ENCODE data around the gene CKAP2L. TPM values are rescaled to one million over a fixed set of nuclear protein-coding genes. Genes with fewer than 3 reads are reported as not detected.

CKAP2L gene
- total RNA-seq, 2 experiments from 2014 or later = 63.3 to 66.3 TPM

DNA sequence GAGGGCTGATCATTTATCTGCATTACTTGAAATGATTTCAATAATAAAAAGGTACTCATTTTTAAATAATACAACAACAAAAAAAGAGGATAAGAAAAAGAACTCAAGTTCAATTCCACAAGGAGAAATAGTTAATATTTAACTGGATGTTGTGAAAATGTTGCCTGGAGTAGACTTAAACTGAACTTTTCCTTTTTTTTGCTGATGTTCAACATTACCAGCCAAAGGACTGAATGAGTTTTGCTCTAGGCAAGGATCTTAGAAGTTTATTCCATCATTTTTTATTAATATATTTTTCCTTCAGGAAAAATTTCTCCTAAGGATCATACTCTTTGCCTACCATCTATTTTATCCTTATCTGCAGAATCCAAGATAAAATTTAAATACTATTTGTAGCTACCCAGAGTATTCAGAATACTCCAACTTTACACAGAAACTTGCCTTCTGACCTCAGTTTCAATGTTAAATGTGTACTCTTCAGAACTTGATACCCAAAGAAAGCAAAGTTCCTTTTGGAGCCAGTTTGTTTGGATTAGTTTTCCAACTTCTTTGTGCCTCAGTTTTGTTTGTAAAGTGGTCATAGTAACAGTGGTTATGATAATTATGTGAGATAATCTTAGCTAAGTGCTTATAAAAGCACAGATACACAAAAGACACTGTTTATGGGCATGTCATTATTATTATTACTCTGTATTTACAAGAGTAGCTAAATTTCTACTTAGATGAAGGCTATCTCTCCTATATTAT, 12.8 kb downstream of the CKAP2L start:
- Mint-ChIP-seq H3K4me1 (peaks cover 73% of the 10 kb centered on the region), H3K27me3 (no peaks in the 10 kb centered on the region), H3K27ac (peak overlapping the region; percentile 23), H3K9me3 (no peaks in the 10 kb centered on the region), H3K4me3 (no peak overlapping the region), H3K36me3 (ENCODE audit: low read depth) (peaks cover 86% of the 10 kb centered on the region)
- ChIA-PET CTCF (interaction anchor here (0.8 to 8.3 kb wide), 6 partner anchors 10 to 190 kb away, joined by 3 to 188 read pairs (median 3); no protein-coding TSS in a partner anchor), POLR2A (interaction anchor here (0.8 to 2.1 kb wide), 6 partner anchors 8 to 133 kb away, joined by 3 to 12 read pairs (median 4); partner anchors contain the start of genes CKAP2L and SLC20A1)
- no peak for DNase-seq

DNA sequence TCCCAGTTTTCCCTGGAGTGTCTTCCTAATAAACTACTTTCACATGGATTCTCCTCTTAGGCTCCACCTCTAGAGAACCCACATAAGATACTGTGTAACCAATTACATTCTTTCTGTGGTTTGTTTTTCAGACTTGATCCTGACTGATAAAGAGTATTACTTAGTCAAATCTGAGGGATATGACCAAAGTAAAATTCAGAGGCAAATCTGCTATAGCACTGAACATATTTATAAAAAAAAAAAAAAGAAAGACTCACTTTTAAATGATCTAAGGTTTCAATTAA, 13.9 kb downstream of the CKAP2L start:
- Mint-ChIP-seq H3K36me3 (ENCODE audit: low read depth) (peaks cover 83% of the 10 kb centered on the region), H3K27me3 (no peaks in the 10 kb centered on the region), H3K9me3 (no peaks in the 10 kb centered on the region), H3K4me1 (peaks cover 62% of the 10 kb centered on the region), H3K27ac (peak overlapping the region; percentile 74), H3K4me3 (no peak overlapping the region)
- CTCF ChIA-PET = interaction anchor here (0.5 to 8.3 kb wide), 15 partner anchors 10 to 299 kb away, joined by 3 to 188 read pairs (median 6); no protein-coding TSS in a partner anchor
- POLR2A ChIA-PET = interaction anchor here (0.9 to 2.9 kb wide), 7 partner anchors 10 to 192 kb away, joined by 3 to 24 read pairs (median 7); no protein-coding TSS in a partner anchor
- DNase-seq = no peak

DNA sequence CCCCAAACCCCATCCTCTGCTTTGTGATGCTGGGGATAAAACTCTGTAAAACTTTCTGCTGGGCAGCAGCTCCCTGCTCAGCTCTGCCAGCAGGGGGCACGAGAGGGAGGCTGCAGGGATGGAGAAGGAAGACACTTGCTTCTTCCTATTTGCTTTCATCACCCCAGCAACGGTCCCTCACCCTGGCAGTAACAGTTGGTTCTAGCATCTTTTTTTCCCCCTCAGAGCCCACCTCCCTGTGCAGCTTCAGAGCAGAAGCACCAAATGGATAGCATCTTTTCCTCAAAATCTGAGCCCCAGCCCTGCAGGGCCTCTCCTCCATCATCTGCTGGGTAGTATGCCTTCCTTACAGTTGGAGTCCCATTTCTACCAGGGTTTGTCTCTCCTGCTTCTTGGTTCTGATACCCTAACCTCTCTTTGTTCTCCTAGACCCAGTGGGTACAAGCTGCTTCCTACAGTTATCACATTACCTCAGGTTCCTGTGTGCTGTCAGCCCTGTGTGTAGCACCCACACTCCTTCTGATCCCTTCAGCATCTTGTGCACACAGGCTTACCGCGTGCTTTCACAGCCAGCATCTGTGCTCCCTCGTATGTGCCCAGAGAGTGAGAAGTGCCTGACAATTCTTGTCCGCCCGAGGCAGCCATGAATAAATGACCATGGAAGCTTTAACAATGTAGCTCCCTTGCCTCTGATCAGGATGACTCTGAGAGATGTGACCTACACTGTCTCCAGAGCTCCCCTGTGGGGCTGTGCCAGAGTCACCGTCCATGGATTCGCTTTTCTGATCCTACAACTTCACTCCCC, 14.5 kb downstream of the CKAP2L start:
- H3K4me3 Mint-ChIP-seq = no peak overlapping the region
- CTCF ChIA-PET = interaction anchor here (0.5 to 8.3 kb wide), 32 partner anchors 9 to 300 kb away, joined by 3 to 188 read pairs (median 5); no protein-coding TSS in a partner anchor

DNA sequence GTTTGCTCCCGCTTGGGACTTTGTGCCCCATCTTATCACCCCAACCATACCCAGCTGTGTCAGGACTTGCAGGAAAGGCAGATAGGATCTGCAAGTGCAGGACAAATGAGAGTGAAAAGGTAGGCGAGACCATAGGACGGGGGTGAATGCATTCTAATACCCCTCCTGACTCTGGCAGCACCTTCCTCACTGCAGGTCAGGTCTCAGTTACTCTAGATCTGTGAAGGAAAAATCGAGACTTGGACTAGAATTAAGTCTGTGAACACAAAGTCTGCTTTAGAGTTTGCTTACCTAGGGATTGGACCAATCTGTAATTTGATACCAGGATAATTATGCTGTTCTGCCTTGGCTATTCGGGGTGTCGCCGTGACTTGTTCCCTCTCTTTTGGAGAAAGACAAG, 23.9 kb downstream of the CKAP2L start:
- ChIA-PET CTCF (interaction anchor here (1.6 to 6.1 kb wide), 4 partner anchors 9 to 201 kb away, joined by 3 to 40 read pairs (median 5); no protein-coding TSS in a partner anchor), POLR2A (interaction anchor here (0.6 to 1.6 kb wide), 6 partner anchors 9 to 144 kb away, joined by 3 to 7 read pairs (median 4); no protein-coding TSS in a partner anchor)
- H3K27me3 Mint-ChIP-seq = no peaks in the 10 kb centered on the region
- DNase-seq = no peak
- no peaks in the 10 kb centered on the region for H3K9me3 Mint-ChIP-seq
- no peak overlapping the region for H3K27ac Mint-ChIP-seq
- no peak overlapping the region for H3K4me3 Mint-ChIP-seq
- H3K36me3 Mint-ChIP-seq (ENCODE audit: low read depth) = peaks cover 77% of the 10 kb centered on the region
- H3K4me1 Mint-ChIP-seq = no peaks in the 10 kb centered on the region

More for the DNA sequence above, 14.5 kb downstream of the CKAP2L start:
- H3K27me3 Mint-ChIP-seq = no peaks in the 10 kb centered on the region
- H3K4me1 Mint-ChIP-seq = peaks cover 57% of the 10 kb centered on the region
- H3K27ac Mint-ChIP-seq = peak overlapping the region; percentile 74
- DNase-seq = peak; percentile 86
- peaks cover 80% of the 10 kb centered on the region for H3K36me3 Mint-ChIP-seq (ENCODE audit: low read depth)
- no peaks in the 10 kb centered on the region for H3K9me3 Mint-ChIP-seq
- POLR2A ChIA-PET = interaction anchor here (0.7 to 2.9 kb wide), 13 partner anchors 10 to 213 kb away, joined by 3 to 24 read pairs (median 4); no protein-coding TSS in a partner anchor

DNA sequence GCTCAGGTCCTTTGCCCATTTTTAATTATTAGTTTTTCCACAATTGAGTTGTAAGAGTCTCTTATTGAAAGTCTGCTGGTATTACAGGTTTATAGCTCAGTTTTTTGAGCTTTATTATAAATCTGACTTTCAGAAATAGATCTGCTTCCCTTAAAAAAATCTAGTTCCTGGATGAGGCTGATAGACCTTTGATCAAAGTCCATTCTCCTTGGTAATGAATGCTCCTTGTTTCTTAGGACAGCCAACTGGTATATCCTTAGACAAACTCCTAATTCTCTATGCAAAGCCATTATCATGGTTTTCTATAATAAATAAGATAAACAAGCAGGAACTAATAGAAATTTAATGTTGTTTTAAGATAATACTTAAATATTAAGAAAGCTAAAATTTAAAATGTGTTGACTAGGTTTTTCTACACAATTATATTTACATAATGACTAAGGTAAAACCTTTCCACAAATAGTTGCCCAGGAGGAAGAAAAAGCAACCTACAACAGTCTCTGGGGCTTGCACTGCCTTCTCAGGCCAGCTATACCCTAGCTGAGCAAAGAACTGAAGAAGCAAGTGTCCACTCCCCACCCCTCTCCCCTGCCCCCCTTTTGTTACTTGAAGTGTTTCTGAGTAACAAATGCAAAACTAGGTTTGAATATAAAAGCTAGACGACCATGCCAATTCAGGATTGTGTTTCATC, 26.7 kb downstream of the CKAP2L start:
- CTCF ChIA-PET = interaction anchor here (0.7 to 3.2 kb wide), 8 partner anchors 9 to 204 kb away, joined by 3 to 18 read pairs (median 4); no protein-coding TSS in a partner anchor
- H3K36me3 Mint-ChIP-seq (ENCODE audit: low read depth) = peaks cover 64% of the 10 kb centered on the region
- no peak overlapping the region for H3K27ac Mint-ChIP-seq
- no peaks in the 10 kb centered on the region for H3K27me3 Mint-ChIP-seq
- DNase-seq = no peak
- H3K4me3 Mint-ChIP-seq = no peak overlapping the region
- POLR2A ChIA-PET = interaction anchor here (1.0 kb wide), 1 partner anchor 90 kb away, joined by 3 read pairs; no protein-coding TSS in a partner anchor
- no peaks in the 10 kb centered on the region for H3K9me3 Mint-ChIP-seq
- no peaks in the 10 kb centered on the region for H3K4me1 Mint-ChIP-seq

DNA sequence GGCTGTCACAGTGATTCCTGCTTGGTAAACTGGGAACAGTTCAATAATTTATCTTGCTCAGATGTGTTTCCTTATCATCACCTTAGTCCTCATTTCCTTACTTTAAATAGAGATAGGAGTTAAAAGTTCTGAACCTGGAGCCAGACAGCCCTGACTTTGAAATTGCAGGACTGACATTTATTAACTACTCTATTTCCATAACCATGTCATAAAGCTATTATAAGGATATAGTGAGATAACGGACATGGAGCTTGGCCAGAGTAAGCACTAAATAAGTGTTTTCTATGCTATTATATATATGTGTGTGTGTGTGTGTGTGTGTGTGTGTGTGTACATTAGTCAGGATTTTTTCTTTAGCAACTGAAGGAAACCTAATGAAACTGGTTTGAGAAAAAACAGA, 30.5 kb downstream of the CKAP2L start:
- Mint-ChIP-seq H3K27me3 (no peaks in the 10 kb centered on the region), H3K4me3 (no peak overlapping the region), H3K27ac (no peak overlapping the region), H3K4me1 (peaks cover 4% of the 10 kb centered on the region), H3K36me3 (ENCODE audit: low read depth) (peaks cover 27% of the 10 kb centered on the region), H3K9me3 (no peaks in the 10 kb centered on the region)
- no peak for DNase-seq
- CTCF ChIA-PET = interaction anchor here (1.0 kb wide), 1 partner anchor 208 kb away, joined by 3 read pairs; no protein-coding TSS in a partner anchor
- POLR2A ChIA-PET = interaction anchor here (1.1 kb wide), 1 partner anchor 28 kb away, joined by 3 read pairs; no protein-coding TSS in a partner anchor

DNA sequence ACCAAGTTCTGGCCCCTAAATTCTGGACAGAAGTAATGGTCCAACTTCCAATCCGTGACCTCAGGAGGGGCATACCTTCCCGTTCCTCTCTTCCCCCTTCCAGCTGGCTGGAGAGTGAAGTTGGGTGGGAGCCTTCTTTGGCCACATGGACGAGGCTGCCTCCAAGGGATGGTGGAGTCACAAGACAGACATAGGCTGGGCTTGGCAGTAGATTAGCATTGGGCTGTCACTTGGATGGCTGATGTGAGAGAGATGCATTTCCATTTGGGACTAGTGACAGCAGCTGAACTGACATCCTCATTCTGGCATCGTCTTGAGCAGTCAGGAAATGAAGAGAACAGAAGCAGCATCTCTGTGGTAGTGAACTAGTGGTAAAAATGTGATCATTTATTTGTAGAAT, 31.0 kb downstream of the CKAP2L start:
- ChIA-PET CTCF (interaction anchor here (1.0 kb wide), 1 partner anchor 208 kb away, joined by 3 read pairs; no protein-coding TSS in a partner anchor), POLR2A (interaction anchor here (1.1 kb wide), 1 partner anchor 28 kb away, joined by 3 read pairs; no protein-coding TSS in a partner anchor)
- no peak overlapping the region for H3K4me3 Mint-ChIP-seq
- H3K27me3 Mint-ChIP-seq = no peaks in the 10 kb centered on the region
- H3K9me3 Mint-ChIP-seq = no peaks in the 10 kb centered on the region
- no peak overlapping the region for H3K27ac Mint-ChIP-seq
- H3K4me1 Mint-ChIP-seq = peaks cover 6% of the 10 kb centered on the region
- DNase-seq = peak; percentile 7
- peaks cover 24% of the 10 kb centered on the region for H3K36me3 Mint-ChIP-seq (ENCODE audit: low read depth)

DNA sequence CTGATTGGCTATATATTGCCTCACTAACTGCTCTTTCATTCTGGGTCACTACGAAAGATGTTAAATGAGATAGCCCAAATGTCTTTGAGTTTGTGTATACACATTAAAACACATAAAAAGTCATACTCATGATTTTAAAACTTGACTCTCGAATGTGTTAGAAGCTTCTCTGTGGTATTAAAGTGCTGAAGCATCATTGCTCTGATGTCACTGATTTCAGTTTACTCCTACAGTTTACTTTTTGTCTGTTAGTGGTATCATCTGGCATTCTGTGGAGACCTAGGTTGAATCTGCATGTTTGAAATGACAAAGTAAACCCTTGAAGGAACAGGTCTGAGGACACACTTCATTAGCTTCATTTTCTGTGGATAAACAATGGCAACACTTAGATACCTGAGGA, 32.9 kb downstream of the CKAP2L start:
- Mint-ChIP-seq H3K27ac (no peak overlapping the region), H3K4me3 (no peak overlapping the region), H3K9me3 (no peaks in the 10 kb centered on the region), H3K27me3 (no peaks in the 10 kb centered on the region), H3K4me1 (peaks cover 20% of the 10 kb centered on the region), H3K36me3 (ENCODE audit: low read depth) (peaks cover 6% of the 10 kb centered on the region)
- no peak for DNase-seq
- CTCF ChIA-PET = interaction anchor here (0.6 to 9.0 kb wide), 5 partner anchors 22 to 211 kb away, joined by 3 to 175 read pairs (median 3); no protein-coding TSS in a partner anchor
- POLR2A ChIA-PET = no interaction called here

DNA sequence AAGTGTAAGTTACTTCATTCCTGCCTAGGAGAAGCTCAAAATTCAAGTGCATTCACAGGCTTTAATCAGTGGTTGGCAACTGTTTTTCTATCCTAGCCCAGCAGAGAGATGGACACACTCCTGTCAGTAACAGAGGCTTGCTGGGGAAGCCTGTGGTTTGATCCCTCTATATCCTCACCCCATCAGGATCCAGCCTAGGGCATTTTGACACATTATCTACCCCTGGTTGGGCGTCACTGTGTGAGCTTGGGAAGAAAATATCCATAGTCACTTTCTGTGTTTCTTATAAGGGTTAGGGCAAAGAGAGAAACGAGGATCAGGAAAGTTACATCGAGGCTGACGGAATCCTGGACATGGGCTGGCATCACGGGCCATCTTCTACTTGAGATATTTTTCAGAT, 33.6 kb downstream of the CKAP2L start:
- peaks cover 27% of the 10 kb centered on the region for H3K4me1 Mint-ChIP-seq
- no peak overlapping the region for H3K27ac Mint-ChIP-seq
- peak; percentile 2 for DNase-seq
- H3K9me3 Mint-ChIP-seq = no peaks in the 10 kb centered on the region
- POLR2A ChIA-PET = interaction anchor here (0.7 kb wide), 1 partner anchor 67 kb away, joined by 3 read pairs; no protein-coding TSS in a partner anchor
- H3K27me3 Mint-ChIP-seq = no peaks in the 10 kb centered on the region
- H3K4me3 Mint-ChIP-seq = no peak overlapping the region
- CTCF ChIA-PET = interaction anchor here (0.6 to 9.0 kb wide), 5 partner anchors 19 to 212 kb away, joined by 3 to 175 read pairs (median 3); no protein-coding TSS in a partner anchor
- peaks cover 4% of the 10 kb centered on the region for H3K36me3 Mint-ChIP-seq (ENCODE audit: low read depth)

DNA sequence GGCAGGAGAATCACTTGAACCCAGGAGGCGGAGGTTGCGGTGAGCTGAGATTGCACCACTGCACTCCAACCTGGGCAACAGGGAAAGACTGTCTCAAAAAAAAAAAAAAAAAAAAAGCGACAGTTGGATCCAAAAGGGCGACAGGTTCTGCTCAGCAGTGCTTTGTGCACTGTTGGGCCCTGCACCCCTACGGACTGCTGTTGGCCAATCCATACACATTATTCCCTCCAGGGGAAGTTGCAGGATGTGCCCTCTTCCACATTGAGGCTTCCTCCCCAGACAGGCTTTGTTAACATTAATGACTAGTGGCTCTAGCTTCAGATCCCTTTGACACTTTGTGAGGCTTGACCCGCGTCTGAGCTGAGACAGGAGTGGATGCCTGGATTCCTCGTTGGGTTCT, 34.2 kb downstream of the CKAP2L start:
- ChIA-PET CTCF (interaction anchor here (1.0 to 9.0 kb wide), 7 partner anchors 9 to 212 kb away, joined by 3 to 175 read pairs (median 3); no protein-coding TSS in a partner anchor), POLR2A (interaction anchor here (0.7 kb wide), 1 partner anchor 66 kb away, joined by 3 read pairs; no protein-coding TSS in a partner anchor)
- H3K27ac Mint-ChIP-seq = no peak overlapping the region
- no peaks in the 10 kb centered on the region for H3K27me3 Mint-ChIP-seq
- H3K4me3 Mint-ChIP-seq = no peak overlapping the region
- H3K9me3 Mint-ChIP-seq = no peaks in the 10 kb centered on the region
- peaks cover under 1% of the 10 kb centered on the region for H3K36me3 Mint-ChIP-seq (ENCODE audit: low read depth)
- no peak for DNase-seq
- H3K4me1 Mint-ChIP-seq = peaks cover 27% of the 10 kb centered on the region

DNA sequence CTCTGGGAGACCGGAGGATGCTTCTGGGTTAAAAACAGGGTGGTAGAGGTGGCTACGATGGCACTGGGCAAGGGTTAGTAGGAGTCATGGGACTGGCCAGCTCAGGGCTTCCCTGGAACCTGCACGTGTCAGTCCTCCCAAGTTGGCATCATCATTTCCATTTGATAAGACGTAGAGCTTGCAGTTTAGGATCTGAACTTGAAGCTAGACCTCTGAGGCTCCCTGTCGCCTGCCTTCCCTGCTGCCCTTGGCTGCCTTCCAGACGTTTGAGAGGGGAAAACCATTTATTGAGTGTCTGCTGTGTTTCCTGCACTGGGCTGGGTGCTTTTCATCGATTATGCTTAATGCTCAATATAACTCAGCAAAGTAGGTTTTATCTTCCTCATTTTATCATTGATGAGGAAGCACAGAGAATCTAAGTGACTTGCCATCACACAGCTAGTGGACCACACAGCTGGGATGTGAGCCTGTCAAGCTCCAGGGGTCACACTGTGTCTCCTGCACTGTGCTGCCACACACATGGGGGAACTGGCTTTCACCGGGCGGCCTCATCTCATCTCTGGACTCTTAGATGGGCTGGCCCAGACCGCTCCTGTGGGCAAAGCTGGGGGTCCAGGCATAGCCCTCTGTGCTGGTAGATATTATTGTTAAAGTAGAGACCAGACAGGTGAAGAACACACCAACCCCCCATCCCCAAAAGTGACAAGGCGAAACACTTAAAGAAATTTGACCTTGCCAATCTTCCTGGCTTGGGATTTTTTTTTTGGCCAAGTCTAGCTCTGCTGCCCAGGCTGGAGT, 35.8 kb downstream of the CKAP2L start:
- H3K36me3 Mint-ChIP-seq (ENCODE audit: low read depth) = no peaks in the 10 kb centered on the region
- peak; percentile 14 for DNase-seq
- POLR2A ChIA-PET = no interaction called here
- CTCF ChIA-PET = interaction anchor here (0.8 to 9.0 kb wide), 15 partner anchors 9 to 213 kb away, joined by 3 to 175 read pairs (median 5); no protein-coding TSS in a partner anchor
- no peaks in the 10 kb centered on the region for H3K27me3 Mint-ChIP-seq
- H3K4me1 Mint-ChIP-seq = peaks cover 27% of the 10 kb centered on the region
- H3K9me3 Mint-ChIP-seq = no peaks in the 10 kb centered on the region
- no peak overlapping the region for H3K4me3 Mint-ChIP-seq
- no peak overlapping the region for H3K27ac Mint-ChIP-seq
